Motor neuron (in vitro differentiated cells): Measurements from ENCODE around the gene WFIKKN2. TPM values are rescaled to one million over a fixed set of nuclear protein-coding genes. Genes with fewer than 3 reads are reported as not detected.
"Not testable (repeated sequence)": the region's sequence is repeated elsewhere in the genome, so short reads cannot be mapped to it uniquely, and the experiment has no call there.

Experiments used
- ATAC-seq, 8 experiments: fragments of 200-7000 bp; cut with Tn5 transposase; replicated peaks in 6 of 8; 2 replicates each; pipeline ENCODE4 v1.8.0; 2021; ENCODE audit warnings: mild to moderate bottlenecking in 8 of 8, moderate library complexity in 8 of 8
- H3K27ac ChIP-seq, 2 donors: fragments of 250-450 bp; sonication (Bioruptor Pico); 2 replicates each; pipeline ENCODE4 v1.9.0; 2021; ENCODE audit warnings: antibody characterized with exemption in 2 of 2, mild to moderate bottlenecking in 2 of 2, moderate library complexity in 1 of 2
- H3K4me1 ChIP-seq, 2 donors: fragments of 250-450 bp; sonication (Bioruptor Pico); replicated peaks in 1 of 2; 2 replicates each; pipeline ENCODE4 v1.6.1; 2021; ENCODE audit warnings: antibody characterized with exemption in 2 of 2, mild to moderate bottlenecking in 2 of 2, moderate library complexity in 1 of 2
- H3K4me3 ChIP-seq, 5 donors: fragments of 250-450 bp; sonication (Bioruptor Pico); 2 replicates each; pipeline ENCODE4 v1.9.0; 2021; ENCODE audit warnings: antibody characterized with exemption in 5 of 5, mild to moderate bottlenecking in 5 of 5, moderate library complexity in 4 of 5
- WGBS, 10 experiments: fragments of 450-650 bp; shearing (Covaris generic); methylation state at CpG; one replicate each; pipeline ENCODE4 v1.0.0; 2022; 5-methylcytosine and 5-hydroxymethylcytosine counted together
- in situ Hi-C, 9 experiments: fragments of 400-800 bp; cut with MboI; loops; one replicate each; pipeline ENCODE4 v1.15.0; 2021; ENCODE audit warnings: low sequenced_read_pairs in 9 of 9, low pct_unique_long_range_greater_than_20kb in 2 of 9; ENCODE audit not compliant: unreplicated experiment in 9 of 9
- total RNA-seq, 8 experiments: library from RNA; unstranded; fragments of 300-600 nt; gene quantifications; 2 replicates each; pipeline versions ENCODE4 v1.2.3 to v1.2.4, GENCODE V29; 2022

The WFIKKN2 gene
- total RNA-seq, 8 experiments from 2014 or later, result 0.05 to 0.76 (median 0.23) TPM; not detected in 1

DNA sequence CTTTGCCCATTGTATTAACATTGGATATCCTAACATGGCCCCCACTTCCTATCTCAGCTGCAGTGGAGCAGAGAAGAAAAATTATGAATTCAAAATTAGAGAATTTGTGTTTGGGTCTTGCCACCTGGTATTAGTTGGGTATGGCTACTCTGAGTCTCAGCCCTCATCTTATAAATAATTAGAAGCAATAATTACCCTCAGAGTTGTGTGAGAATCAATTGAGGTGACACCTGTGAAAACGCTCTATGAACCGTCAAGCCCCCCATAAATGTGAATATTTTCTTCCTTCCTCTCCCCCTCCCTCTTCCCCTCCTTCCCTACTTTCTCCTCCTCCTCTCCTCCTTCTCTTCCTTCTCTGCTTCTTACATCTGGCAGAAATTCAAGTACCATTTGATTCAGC is 39.7 kb downstream of the WFIKKN2 start:
- Histone ChIP-seq H3K4me1 (no peaks in the 10 kb centered on the region), H3K4me3 (no peak overlapping the region), H3K27ac (no peak overlapping the region)
- in situ Hi-C loops, result no loop called here
- WGBS, 10 experiments, result 21 to 100% (median 86%) methylated on average over 1 to 2 of the region's 2 CpGs; no CpG with 5 or more reads in 4 of the 10 experiments
- ATAC-seq, result no peak

DNA sequence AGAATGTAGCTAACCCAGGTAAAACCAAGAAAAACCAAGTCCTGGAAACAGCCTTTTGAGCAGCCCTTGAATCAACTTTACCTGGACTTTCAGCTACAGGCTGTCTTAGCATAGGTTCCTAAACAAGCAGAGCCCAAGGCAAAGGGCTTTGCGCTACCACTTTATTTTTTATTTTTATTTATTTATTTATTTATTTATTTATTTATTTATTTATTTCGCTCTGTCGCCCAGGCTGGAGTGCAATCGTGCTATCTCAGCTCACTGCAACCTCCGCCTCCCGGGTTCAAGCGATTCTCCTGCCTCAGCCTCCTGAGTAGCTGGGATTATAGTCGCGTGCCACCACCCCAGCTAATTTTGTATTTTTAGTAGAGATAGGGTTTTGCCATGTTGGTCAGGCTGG is 41.7 kb downstream of the WFIKKN2 start:
- ATAC-seq, in situ Hi-C loops, H3K27ac ChIP-seq, H3K4me1 ChIP-seq, H3K4me3 ChIP-seq: not testable (repeated sequence)
- WGBS, 10 experiments, result 93 to 100% (median 98%) methylated on average over 2 to 9 of the region's 9 CpGs; no CpG with 5 or more reads in 2 of the 10 experiments

DNA sequence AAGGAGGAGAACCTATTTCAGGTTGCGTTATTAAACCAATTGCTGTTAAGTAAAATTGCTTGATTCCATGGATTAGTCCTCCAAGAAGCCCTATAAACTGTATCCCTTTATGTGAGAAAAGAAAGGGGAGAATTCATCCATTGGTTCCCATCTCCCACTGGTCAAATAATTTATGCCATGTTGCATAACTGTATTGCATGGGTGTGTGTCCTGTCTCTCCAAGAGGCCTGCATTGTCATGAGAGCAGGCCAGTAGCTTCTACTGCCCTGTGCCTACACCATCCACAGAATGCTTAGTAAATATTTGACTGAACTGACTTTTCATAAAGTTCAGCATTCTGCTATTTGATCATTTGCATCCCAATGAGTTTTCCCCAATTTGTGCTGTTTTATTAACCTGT is 42.5 kb downstream of the WFIKKN2 start:
- ATAC-seq, result peak in 3 of 8 experiments; percentile 32 to 65 (median 64)
- Histone ChIP-seq H3K27ac (no peak overlapping the region), H3K4me3 (no peak overlapping the region), H3K4me1 (no peaks in the 10 kb centered on the region)
- in situ Hi-C loops, result no loop called here
- WGBS, 10 experiments, result 100% methylated on average over 1 of the region's 1 CpG; no CpG with 5 or more reads in 4 of the 10 experiments

DNA sequence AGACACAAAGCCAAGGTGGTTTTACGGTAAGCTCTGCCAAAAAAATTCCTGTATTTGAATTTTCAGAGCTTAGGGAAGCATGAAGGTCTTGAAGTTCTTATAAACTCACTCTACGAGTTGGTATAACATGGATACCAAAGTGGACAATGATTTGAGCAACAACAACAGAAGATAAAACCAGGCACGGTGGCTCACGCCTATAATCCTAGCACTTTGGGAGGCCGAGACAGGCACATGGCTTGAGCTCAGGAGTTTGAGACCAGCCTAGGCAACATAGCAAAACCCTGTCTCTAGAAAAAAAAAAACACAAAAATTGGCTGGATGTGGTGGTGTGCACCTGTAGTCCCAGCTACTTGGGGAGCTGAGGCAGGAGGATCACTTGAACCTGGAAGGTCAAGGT is 43.7 kb downstream of the WFIKKN2 start:
- H3K27ac ChIP-seq, result no peak overlapping the region
- WGBS, 10 experiments, result 36 to 100% (median 87%) methylated on average over 1 to 5 of the region's 5 CpGs
- H3K4me3 ChIP-seq, result no peak overlapping the region
- in situ Hi-C loops, result no loop called here
- H3K4me1 ChIP-seq, result no peaks in the 10 kb centered on the region
- no peak for ATAC-seq

DNA sequence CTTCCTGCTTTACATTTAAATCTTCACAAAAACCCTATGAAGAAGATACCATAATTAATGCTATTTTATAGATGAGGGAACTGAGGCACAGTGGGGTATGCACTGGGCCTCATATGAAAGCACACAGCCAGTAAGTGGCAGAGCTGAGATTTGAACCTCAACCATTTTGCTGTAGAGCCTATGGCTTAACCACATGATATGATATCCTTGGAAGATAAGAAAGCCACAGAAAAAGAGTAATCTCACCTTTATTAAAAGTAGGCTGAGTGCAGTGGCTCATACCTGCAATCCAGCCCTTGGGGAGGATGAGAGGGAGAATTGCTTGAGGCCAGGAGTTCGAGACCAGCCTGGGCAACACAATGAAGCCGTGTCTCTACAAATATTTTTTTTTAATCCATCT is 45.8 kb downstream of the WFIKKN2 start:
- no peak overlapping the region for H3K27ac ChIP-seq
- H3K4me3 ChIP-seq, result no peak overlapping the region
- in situ Hi-C loops, result no loop called here
- no peak for ATAC-seq
- WGBS, 10 experiments, result 40 to 100% (median 60%) methylated on average over 1 to 2 of the region's 2 CpGs; no CpG with 5 or more reads in 1 of the 10 experiments
- H3K4me1 ChIP-seq, result no peaks in the 10 kb centered on the region

DNA sequence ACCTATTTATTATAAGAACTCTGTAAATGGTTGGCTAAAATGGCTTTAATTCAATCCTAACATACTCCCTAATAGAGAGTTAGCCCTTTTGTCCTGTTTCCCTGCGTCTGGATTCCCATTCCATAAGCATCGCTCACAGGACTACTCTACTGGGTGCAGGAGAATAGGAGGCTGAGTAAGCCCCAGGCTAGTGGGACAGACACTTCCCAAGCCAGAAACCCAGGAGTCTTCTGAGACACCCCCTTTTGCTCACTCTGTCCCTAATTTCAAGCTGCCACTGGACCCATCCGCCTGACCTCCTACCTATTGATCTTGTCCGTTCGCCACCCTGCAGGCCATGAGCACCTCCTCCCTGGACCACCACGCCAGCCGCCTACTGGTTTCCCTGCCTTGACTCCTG is 47.5 kb downstream of the WFIKKN2 start:
- WGBS, 10 experiments, result 71 to 100% (median 95%) methylated on average over 2 to 5 of the region's 7 CpGs; no CpG with 5 or more reads in 3 of the 10 experiments
- H3K4me1 ChIP-seq, result peaks cover 7 to 8% of the 10 kb centered on the region in 2 donors
- in situ Hi-C loops, result no loop called here
- no peak overlapping the region for H3K27ac ChIP-seq
- no peak for ATAC-seq
- no peak overlapping the region for H3K4me3 ChIP-seq

DNA sequence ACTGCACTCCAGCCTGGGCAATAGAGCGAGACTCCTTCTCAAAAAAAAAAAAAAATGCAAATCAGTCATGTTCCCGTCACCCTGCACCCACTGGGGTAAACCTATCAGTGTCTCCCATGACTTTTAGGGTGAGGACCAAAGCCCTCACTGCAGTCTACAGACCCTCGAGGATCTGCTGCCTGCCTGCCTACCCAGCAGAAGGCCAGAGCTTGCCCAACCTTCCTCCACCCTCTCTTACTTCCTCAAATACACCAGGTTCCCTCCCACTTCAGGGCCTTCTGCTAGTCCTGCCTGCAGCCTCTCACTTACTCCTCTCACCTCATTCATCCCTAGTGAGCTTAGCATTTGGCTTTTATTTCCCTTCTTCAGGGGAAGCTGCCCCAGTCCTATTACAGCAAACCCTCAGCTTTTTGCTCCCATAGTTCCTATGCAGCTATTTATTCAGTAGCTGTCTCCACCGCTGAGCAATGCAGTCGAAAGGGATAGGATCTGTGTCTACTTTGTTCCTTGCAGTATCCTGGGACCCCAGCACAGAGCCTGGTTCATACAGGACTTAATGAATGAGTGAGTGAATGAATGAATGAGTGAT is 48.6 kb downstream of the WFIKKN2 start:
- ATAC-seq, result peak in 3 of 8 experiments; percentile 19 to 90 (median 40)
- Histone ChIP-seq H3K4me3 (no peak overlapping the region), H3K4me1 (peaks cover 7 to 9% of the 10 kb centered on the region in 2 donors), H3K27ac (no peak overlapping the region)
- WGBS, 10 experiments, result 67 to 100% (median 80%) methylated on average over 1 to 4 of the region's 5 CpGs; no CpG with 5 or more reads in 2 of the 10 experiments
- in situ Hi-C loops, result no loop called here

DNA sequence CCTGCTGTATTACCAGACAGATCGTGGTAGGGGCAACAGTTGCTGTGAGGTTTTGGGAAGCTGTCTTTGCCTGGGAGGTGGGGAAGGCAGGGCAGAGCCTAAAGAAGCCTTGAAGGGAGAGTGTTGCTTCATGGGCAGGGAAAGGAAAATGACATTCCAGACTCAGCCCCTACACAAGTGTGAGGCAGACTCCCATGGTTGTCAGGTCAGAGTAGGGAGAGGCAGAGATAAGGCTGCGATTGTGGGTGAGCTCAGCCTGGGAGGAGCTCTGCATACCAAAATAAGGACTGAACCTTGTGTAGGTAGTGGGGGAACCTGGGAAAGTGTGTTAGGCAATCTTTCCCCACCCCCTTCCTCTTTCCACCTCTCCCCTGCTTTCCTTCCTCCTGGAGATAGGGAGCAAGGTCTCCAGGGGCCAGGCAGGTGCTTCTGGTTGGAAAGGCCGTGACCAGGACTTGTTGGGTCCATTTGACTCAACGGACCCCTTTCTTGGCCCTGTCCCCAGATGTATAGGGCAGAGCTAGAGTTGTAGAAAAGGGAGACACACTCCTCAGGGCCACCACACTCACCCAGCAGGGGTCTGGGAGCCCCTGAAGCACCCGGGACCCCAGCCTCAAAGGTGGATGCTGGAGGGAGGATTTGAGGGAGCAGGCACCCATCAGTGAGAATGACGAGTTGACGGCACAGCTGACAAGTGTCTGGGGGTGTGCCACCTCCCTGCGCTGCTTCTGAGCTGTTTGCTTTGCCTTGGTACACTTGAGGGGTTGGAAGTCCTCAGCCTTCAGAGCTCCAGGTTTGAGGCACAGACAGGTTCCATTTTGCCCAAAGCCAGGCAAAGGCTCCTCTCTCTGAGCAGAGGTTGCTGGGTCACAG is 49.3 kb downstream of the WFIKKN2 start:
- H3K27ac ChIP-seq, result no peak overlapping the region
- WGBS, 10 experiments, result 40 to 100% (median 74%) methylated on average over 1 to 6 of the region's 8 CpGs; no CpG with 5 or more reads in 3 of the 10 experiments
- ATAC-seq, result peak in 4 of 8 experiments; percentile 16 to 95 (median 38)
- in situ Hi-C loops, result no loop called here
- H3K4me1 ChIP-seq, result peaks cover 7 to 9% of the 10 kb centered on the region in 2 donors
- no peak overlapping the region for H3K4me3 ChIP-seq

DNA sequence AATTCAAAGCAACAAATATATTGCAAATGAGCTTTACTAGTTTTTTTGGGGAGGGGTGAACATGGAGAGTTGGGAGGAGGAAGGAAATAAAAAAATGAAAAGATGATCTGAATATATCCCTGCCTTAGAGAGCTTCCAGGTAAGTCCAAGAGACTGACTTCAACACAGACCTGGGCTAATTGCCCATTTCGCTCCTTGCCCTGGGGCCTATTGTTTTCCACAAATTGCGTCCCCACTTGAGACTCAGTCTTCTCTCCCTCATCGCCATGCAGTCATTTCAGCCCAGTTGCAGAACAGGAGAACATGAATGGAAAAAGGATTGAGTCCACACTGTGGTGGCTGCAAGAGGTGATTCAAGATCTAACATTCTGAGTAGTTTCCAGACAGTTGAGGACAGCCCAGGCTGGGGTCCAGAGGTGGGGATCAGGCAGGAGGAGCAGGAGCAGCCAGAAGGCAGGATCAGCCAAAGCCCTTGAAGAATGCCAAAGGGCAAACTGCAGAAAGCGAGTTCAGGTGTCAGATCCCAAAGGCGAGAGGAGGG is 52.4 kb downstream of the WFIKKN2 start:
- 49 to 100% (median 89%) methylated on average over 1 to 5 of the region's 5 CpGs; no CpG with 5 or more reads in 2 of the 10 experiments for WGBS, 10 experiments
- ATAC-seq, result no peak
- in situ Hi-C loops, result no loop called here
- Histone ChIP-seq H3K4me1 (peaks cover 10 to 19% of the 10 kb centered on the region in 2 donors), H3K4me3 (no peak overlapping the region), H3K27ac (no peak overlapping the region)

DNA sequence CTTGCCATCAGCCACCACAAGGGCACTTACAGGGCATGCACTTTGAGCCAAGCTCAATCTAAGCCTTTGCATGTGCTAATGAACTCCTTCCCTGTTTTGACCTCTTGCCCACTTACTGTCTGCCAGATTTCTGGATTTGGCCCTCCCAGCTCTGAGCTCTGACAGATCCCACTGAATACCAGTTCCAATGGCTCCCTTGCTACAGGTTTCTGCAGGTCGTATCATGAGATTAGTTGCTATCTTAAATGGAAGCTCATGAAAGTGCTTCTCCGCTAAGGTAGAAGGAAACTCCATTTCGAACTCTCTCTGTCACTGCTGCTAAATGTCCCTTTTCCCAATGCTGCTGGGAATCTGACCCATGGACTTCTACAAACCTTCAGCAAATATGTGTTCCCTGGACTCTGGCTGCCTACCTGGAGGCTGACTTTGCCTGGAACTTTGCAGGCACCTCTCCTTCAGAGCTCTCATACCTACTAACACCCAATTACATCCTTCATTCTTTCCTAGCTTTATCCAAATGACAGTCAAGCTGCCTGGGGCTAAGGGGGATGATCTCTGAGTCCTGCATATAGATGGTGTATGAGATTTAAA is 54.2 kb downstream of the WFIKKN2 start:
- no peak for ATAC-seq

DNA sequence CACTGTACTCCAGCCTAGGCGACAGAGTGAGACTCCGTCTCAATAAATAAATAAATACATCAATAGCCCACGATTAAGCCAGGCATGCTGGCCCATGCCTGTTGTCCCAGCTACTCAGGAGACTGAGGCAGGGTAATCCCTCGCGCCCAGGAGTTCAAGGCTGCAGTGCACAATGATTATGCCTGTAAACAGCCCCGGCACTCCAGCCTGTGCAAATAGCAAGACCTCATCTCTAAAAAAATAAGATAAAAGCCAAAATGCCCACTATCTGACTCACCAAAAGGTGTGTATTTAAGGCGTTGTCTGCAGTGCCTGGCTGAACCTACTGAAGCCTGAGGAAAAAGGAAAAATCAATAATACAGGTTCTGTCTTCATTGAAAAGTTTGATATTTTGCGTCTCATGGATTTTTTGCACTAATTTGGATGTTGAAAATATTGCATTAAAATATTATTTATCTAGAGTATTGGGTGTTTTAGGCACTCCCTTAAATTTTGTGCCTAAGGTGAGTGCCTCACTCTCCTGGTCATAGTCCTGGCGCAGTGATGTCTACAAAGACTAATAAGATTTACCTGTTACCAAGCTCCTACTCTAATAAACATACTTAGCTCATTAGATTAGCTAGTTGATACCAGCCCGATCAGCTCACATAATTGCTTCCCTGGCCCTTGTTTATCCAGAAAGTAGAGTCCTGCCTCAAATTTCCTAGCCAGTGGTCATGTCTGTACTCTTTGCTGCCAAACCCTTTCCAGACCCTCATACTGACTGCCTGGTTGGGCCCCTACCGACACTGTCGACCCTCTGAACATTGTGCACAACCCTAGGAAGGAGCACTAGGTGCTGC is 55.5 kb downstream of the WFIKKN2 start:
- Histone ChIP-seq H3K27ac (no peak overlapping the region), H3K4me1 (peaks cover 21 to 28% of the 10 kb centered on the region in 2 donors), H3K4me3 (no peak overlapping the region)
- no peak for ATAC-seq
- 17 to 100% (median 88%) methylated on average over 3 to 9 of the region's 12 CpGs; no CpG with 5 or more reads in 1 of the 10 experiments for WGBS, 10 experiments
- in situ Hi-C loops, result no loop called here

More for the DNA sequence above, 54.2 kb downstream of the WFIKKN2 start:
- in situ Hi-C loops, result no loop called here
- peaks cover 21 to 28% of the 10 kb centered on the region in 2 donors for H3K4me1 ChIP-seq
- no peak overlapping the region for H3K4me3 ChIP-seq
- H3K27ac ChIP-seq, result no peak overlapping the region
- 20 to 100% (median 75%) methylated on average over 1 to 3 of the region's 3 CpGs; no CpG with 5 or more reads in 3 of the 10 experiments for WGBS, 10 experiments

DNA sequence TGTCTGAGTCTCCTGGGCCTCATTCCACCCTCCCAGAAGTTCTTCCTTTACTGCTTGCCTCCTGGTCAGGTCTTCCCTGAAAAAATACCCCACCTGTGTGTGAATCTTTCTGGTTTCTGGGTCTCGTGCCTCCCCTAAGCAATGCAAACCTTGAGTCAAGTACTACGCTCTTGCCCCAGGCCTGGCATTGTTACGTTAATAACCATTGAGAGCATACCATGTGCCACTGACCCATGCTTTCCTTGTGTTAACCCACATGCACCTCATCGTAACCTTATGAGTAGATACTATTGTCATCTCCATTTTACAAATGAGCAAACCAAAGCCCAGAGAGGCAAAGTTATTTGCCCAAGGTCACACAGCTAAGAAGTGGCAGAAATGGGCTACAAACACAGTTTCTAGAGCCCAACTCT is 56.2 kb downstream of the WFIKKN2 start:
- no peak for ATAC-seq
- WGBS, 10 experiments, result 74 to 100% (median 88%) methylated on average over 1 to 4 of the region's 4 CpGs; no CpG with 5 or more reads in 4 of the 10 experiments
- Histone ChIP-seq H3K4me3 (no peak overlapping the region), H3K27ac (no peak overlapping the region), H3K4me1 (peaks cover 21 to 28% of the 10 kb centered on the region in 2 donors)
- in situ Hi-C loops, result no loop called here
